Neural progenitor cell (in vitro differentiated cells): ENCODE measurements around the gene NCKAP5.

Experiments
- CTCF ChIP-seq: fragments of 200-600 bp; sonication (generic); IDR thresholded peaks from 2 replicates; pipeline ENCODE4 v1.5.1; 2017; ENCODE audit warnings: antibody characterized with exemption, mild to moderate bottlenecking
- EZH2 ChIP-seq: fragments of 200-600 bp; sonication (generic); IDR thresholded peaks from 2 replicates; pipeline ENCODE4 v1.6.1; 2017; ENCODE audit warnings: antibody characterized with exemption, mild to moderate bottlenecking, moderate library complexity
- EZH2phosphoT487 ChIP-seq: fragments of 200-600 bp; sonication (generic); IDR thresholded peaks from 2 replicates; pipeline ENCODE4 v1.6.1; 2017; ENCODE audit warnings: antibody characterized with exemption

GRCh38 chr2:133437492-133437891 is 130.8 kb downstream of the NCKAP5 start:
- TF ChIP-seq EZH2 (no peak), CTCF (no peak), EZH2phosphoT487 (no peak)
